H1 (cell line): ENCODE results near the gene CMTM2. TPM values are rescaled to one million over a fixed set of nuclear protein-coding genes. Genes with fewer than 3 reads are reported as not detected.

Source experiments
- CBX5 ChIP-seq: fragments of 300-800, 300-1000 bp; sonication (generic); IDR thresholded peaks from 2 replicates; pipeline ENCODE4 v1.7.1; 2016; ENCODE audit warnings: antibody characterized with exemption, low read length, low read depth
- CHD1 ChIP-seq: IDR thresholded peaks from 2 replicates; pipeline ENCODE4 v1.6.1; 2012; ENCODE audit warnings: low read depth, low read length, improper control_type of control experiment
- CHD2 ChIP-seq: IDR thresholded peaks from 2 replicates; pipeline ENCODE4 v1.6.1; 2012; ENCODE audit warnings: low read length, improper control_type of control experiment
- CHD7 ChIP-seq: fragments of 300-600 bp; sonication (generic); IDR thresholded peaks from 2 replicates; pipeline ENCODE4 v1.7.1; 2012; ENCODE audit warnings: low read length, moderate library complexity, mild to moderate bottlenecking, inconsistent platforms; ENCODE audit not compliant: insufficient replicate concordance
- E2F6 ChIP-seq: IDR thresholded peaks from 2 replicates; pipeline ENCODE4 v1.6.1; 2012; ENCODE audit warnings: inconsistent platforms
- HDAC6 ChIP-seq: IDR thresholded peaks from one replicate; pipeline ENCODE4 v1.7.1; 2012; ENCODE audit warnings: low read depth, mild to moderate bottlenecking, inconsistent platforms, low read length, moderate library complexity
- POLR2AphosphoS5 ChIP-seq: IDR thresholded peaks from 2 replicates; pipeline ENCODE4 v1.6.1; 2011; ENCODE audit warnings: low read depth, low read length
- POU5F1 ChIP-seq: IDR thresholded peaks from 2 replicates; pipeline ENCODE4 v1.6.1; 2011; ENCODE audit warnings: low read depth, mild to moderate bottlenecking, low read length, moderate library complexity
- SAP30 ChIP-seq: fragments of 300-600 bp; sonication (generic); IDR thresholded peaks from 2 replicates; pipeline ENCODE4 v1.7.1; 2012; ENCODE audit warnings: low read length, moderate library complexity, mild to moderate bottlenecking, inconsistent platforms; ENCODE audit not compliant: insufficient read depth, insufficient replicate concordance
- SRF ChIP-seq: IDR thresholded peaks from 2 replicates; pipeline ENCODE4 v1.6.1; 2011; ENCODE audit warnings: mild to moderate bottlenecking, low read depth, low read length, moderate library complexity
- YY1 ChIP-seq: IDR thresholded peaks from 2 replicates; pipeline ENCODE4 v1.6.1; 2011; ENCODE audit warnings: low read depth, mild to moderate bottlenecking, low read length
- ZNF274 ChIP-seq: IDR thresholded peaks from 2 replicates; pipeline ENCODE4 v1.7.0; 2012; ENCODE audit warnings: low read length, borderline replicate concordance; ENCODE audit errors: extremely low read depth
- polyA plus RNA-seq, 7 experiments: library from polyadenylated mRNA; depleted of rRNA in 3 of 7; stranded (reverse) in 5 of 7; unstranded in 2 of 7; fragments of >200 nt in 5 of 7; fragments of 200-250 nt in 2 of 7; gene quantifications; 1 replicate in 5 of 7; 2 replicates in 1 of 7; 4 replicates in 1 of 7; pipeline versions ENCODE4 v1.2.1 to v1.2.3, GENCODE V29; 2011 to 2013; ENCODE audit warnings: missing spikeins in 2 of 7, mixed read lengths in 2 of 7
- total RNA-seq: library from RNA; stranded (reverse); fragmentation: NEBNext Ultra II Directional; extraction: Animal tissue kit (Norgen Biotek cat#: 25700); gene quantifications from 2 replicates; pipeline ENCODE4 v1.2.1, GENCODE V29; 2021

The CMTM2 gene
- total and polyA plus RNA-seq, 2 of the 8 experiments (the other 6 are each of a cell fraction or from before 2014, with no cell fraction given) = not detected

- no peak for TF ChIP-seq CHD7
- TF ChIP-seq HDAC6 = no peak
- TF ChIP-seq POLR2AphosphoS5 = no peak
- no peak for TF ChIP-seq CBX5
- no peak for TF ChIP-seq YY1
- no peak for TF ChIP-seq POU5F1
- TF ChIP-seq E2F6 = no peak
- TF ChIP-seq CHD2 = no peak
- TF ChIP-seq SAP30 = no peak
- no peak for TF ChIP-seq SRF
- no peak for TF ChIP-seq CHD1
- TF ChIP-seq ZNF274 = no peak
Observed at GRCh38 chr16:66592814-66593213, 13.6 kb downstream of the CMTM2 start (continued).
